Head of caudate nucleus (tissue), 42 donors: ENCODE data around the gene LAT.
A peak's percentile ranks its signal among the peaks of the same experiment; 100 is the strongest.
"Not testable (repeated sequence)": the region's sequence is repeated elsewhere in the genome, so short reads cannot be mapped to it uniquely, and the experiment has no call there.

Source experiments
- DNase-seq, 42 donors: peaks; one replicate each; pipeline versions ENCODE4 v3.0.0 to v3.0.0-alpha.2; 2020 to 2021; ENCODE audit warnings: mixed read lengths in 7 of 42
- intact Hi-C: fragments of 100-400 bp; cut with DNase I; formaldehyde crosslinking; loops from one replicate; pipeline ENCODE4 v1.15.0; 2022

LAT gene

GRCh38 chr16:28974437-28975157 is 10.3 kb upstream of the LAT start, which contains the start of gene SPNS1:
Gene SPNS1 (plus strand): TSS chr16:28974778. CDS start chr16:28975152, 374 bp downstream.
- intact Hi-C loops, result no loop called here
- peak; percentile 95 to 100 (median 99) for DNase-seq

DNA sequence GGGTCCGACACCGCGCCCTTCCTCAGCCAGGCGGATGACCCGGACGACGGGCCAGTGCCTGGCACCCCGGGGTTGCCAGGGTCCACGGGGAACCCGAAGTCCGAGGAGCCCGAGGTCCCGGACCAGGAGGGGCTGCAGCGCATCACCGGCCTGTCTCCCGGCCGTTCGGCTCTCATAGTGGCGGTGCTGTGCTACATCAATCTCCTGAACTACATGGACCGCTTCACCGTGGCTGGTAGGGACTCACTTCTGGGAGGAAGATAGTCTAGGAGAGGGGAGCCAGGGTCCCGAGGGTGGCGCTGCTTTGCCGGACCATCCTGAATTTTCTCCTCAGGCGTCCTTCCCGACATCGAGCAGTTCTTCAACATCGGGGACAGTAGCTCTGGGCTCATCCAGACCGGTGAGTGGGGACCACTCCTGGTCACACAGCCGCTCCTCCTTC is 9.7 kb upstream of the LAT start:
- DNase-seq, result peak in 8 of 42 donors; percentile 4 to 23 (median 12)

GRCh38 chr16:28977703-28978662 is 6.9 kb upstream of the LAT start:
- DNase-seq, result no peak
- intact Hi-C loops, result no loop called here

More for the DNA sequence above, 9.7 kb upstream of the LAT start:
- intact Hi-C loops, result no loop called here

DNA sequence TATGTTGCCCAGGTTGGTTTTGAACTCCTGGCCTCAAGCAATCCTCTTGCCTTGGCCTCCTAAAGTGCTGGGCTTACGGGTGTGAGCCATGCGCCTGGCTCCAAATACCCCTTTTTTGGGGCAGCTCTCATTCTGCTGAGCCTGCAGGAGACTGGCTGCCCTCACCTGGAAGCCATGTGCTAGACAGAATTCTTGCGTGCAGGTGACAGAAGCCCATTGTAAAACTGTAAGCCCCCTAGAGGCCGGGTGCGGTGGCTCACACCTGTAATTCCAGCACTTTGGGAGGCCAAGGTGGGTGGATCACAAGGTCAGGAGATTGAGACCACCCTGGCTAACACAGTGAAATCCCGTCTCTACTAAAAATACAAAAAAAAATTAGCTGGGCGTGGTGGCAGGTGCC is 4.5 kb upstream of the LAT start:
- intact Hi-C loops, DNase-seq: not testable (repeated sequence)

DNA sequence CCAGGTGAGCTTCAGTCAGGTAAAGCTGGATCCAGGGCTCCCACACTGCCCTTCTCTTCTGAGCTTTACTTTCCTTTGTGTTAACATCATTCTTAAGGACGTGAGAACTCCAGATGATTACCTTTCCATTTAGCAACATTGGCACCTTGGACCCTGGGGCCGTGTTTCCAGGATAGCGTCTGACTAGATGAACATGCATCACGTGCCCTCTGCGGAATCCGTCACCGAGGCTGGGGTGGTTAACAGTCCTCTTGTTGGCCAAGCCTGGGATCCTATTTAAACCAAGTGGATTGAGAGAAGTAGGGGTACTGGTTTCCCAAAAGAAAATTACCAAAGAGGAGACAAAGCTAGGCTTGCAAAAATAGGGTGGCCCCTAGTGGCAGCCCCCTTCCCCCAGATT is 3.9 kb upstream of the LAT start:
- intact Hi-C loops, result no loop called here
- no peak for DNase-seq

GRCh38 chr16:28981517-28981916 is 3.3 kb upstream of the LAT start:
- DNase-seq, result no peak
- intact Hi-C loops, result no loop called here

- intact Hi-C loops, result no loop called here
Measured at GRCh38 chr16:28982418-28982817, 2.4 kb upstream of the LAT start.

GRCh38 chr16:28982949-28983348 is 1.9 kb upstream of the LAT start:
- intact Hi-C loops, result no loop called here

More at GRCh38 chr16:28982418-28982817, 2.4 kb upstream of the LAT start:
- no peak for DNase-seq

DNA sequence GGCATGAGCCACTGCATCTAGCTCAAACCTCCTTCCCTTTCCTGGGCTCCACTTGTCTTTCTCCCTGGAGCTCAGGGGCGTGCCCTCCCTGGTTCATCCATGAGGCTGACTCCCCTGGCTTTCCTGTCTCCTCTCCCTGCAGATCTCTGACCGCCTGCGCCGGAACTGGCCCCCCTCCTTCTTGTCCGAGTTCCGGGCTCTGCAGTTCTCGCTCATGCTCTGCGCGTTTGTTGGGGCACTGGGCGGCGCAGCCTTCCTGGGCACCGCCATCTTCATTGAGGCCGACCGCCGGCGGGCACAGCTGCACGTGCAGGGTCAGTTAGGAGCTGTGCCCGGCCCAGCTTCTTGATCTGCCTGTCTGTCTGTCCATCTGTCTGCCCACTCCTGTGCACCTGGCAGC is 1.2 kb upstream of the LAT start:
- DNase-seq, result no peak
- intact Hi-C loops, result no loop called here

More at GRCh38 chr16:28982949-28983348, 1.9 kb upstream of the LAT start:
- no peak for DNase-seq

DNA sequence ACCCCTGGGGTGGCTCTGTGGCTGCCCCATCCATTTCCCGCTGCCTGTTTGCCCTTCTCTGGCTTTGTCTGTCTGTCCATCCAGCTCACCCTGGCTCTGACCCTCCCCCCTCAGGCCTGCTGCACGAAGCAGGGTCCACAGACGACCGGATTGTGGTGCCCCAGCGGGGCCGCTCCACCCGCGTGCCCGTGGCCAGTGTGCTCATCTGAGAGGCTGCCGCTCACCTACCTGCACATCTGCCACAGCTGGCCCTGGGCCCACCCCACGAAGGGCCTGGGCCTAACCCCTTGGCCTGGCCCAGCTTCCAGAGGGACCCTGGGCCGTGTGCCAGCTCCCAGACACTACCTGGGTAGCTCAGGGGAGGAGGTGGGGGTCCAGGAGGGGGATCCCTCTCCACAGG is 761 bp upstream of the LAT start:
- intact Hi-C loops, result no loop called here
- no peak for DNase-seq

GRCh38 chr16:28985211-28986041 is 574 bp downstream of the LAT start:
- intact Hi-C loops, result no loop called here
- DNase-seq, result no peak

DNA sequence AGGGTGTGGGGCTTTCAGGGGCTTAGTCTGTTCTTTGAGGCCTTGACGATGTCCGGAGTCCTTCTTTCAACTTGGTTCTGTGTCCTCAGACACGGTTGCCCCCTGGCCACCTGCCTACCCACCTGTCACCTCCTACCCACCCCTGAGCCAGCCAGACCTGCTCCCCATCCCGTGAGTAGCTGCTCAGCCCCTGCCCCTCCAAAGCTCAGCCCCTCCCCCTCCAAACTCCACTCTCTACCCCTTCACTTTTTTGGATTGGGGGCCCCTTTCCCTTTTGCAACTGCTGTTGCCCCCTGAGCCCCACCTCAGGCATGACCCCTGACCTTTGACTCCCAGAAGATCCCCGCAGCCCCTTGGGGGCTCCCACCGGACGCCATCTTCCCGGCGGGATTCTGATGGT is 1.2 kb downstream of the LAT start:
- DNase-seq, result no peak
- intact Hi-C loops, result no loop called here

GRCh38 chr16:28986492-28986891 is 1.6 kb downstream of the LAT start:
- intact Hi-C loops, result no loop called here
- no peak for DNase-seq

GRCh38 chr16:28987170-28987853 is 2.5 kb downstream of the LAT start:
- intact Hi-C loops, result no loop called here
- no peak for DNase-seq

DNA sequence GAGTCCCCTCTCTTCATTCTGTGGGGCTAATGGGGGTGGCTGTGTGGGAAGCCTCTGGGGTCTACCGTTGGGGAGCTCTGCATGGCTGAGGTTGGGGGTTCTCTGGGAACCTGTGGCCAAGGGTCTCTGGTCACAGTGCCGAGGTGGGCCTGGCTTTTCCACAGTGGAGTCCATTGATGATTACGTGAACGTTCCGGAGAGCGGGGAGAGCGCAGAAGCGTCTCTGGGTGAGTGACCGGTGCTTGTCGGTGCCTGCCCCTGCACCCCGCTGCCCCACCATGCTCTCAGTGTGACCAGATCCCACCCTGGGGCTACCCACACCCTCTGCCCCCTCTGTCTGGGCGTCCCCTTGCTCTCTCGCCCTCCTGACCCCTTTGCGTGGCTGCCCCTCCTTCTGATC is 4.5 kb downstream of the LAT start:
- intact Hi-C loops, result no loop called here
- DNase-seq, result no peak

- intact Hi-C loops, result no loop called here
- DNase-seq, result no peak
Measured at GRCh38 chr16:28990375-28991040, 5.7 kb downstream of the LAT start.

- intact Hi-C loops, result no loop called here
Measured at GRCh38 chr16:28991687-28992086, 6.8 kb downstream of the LAT start.

DNA sequence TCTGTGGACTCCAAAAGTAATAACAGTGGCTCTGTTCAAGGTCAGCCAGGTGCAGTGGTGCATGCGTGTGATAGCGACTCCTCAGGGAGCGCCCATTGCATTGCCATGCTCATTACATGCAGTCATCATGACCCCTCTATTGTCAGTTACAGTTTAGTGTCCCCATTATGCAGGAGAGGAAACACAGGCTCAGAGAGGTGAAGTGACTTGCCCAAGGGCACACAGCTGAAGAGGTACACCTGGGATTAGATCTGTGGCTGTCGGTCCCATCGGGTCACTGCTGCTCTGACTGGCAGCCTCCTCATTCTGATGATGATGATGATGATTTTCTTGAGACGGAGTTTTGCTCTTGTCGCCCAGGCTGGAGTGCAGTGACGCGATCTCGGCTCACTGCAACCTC is 7.6 kb downstream of the LAT start:
- intact Hi-C loops, result no loop called here
- DNase-seq, result no peak

More at GRCh38 chr16:28991687-28992086, 6.8 kb downstream of the LAT start:
- no peak for DNase-seq
